ENCODE measurements around the gene COL20A1. TPM values are rescaled to one million over a fixed set of nuclear protein-coding genes. Genes with fewer than 3 reads are reported as not detected.
A peak's percentile ranks its signal among the peaks of the same experiment; 100 is the strongest.

Gene COL20A1
- total RNA-seq, 1 donor from 2014 or later, result 3.0 TPM

GRCh38 chr20:63321148-63321831 lies 28.3 kb downstream of the COL20A1 start:
- peak; percentile 54 for DNase-seq

GRCh38 chr20:63322146-63322932 lies 29.4 kb downstream of the COL20A1 start:
- DNase-seq, result peak; percentile 30

- no peak for DNase-seq
Measured at GRCh38 chr20:63322933-63323273, 29.9 kb downstream of the COL20A1 start.

- no peak for DNase-seq
Measured at GRCh38 chr20:63323357-63323981, 30.5 kb downstream of the COL20A1 start.

- no peak for DNase-seq
Measured at GRCh38 chr20:63325021-63325471, 32.1 kb downstream of the COL20A1 start.

GRCh38 chr20:63325554-63326313 lies 32.7 kb downstream of the COL20A1 start:
- DNase-seq, result no peak

GRCh38 chr20:63326314-63327230 lies 33.6 kb downstream of the COL20A1 start:
- no peak for DNase-seq

- no peak for DNase-seq
Measured at GRCh38 chr20:63327231-63327745, 34.3 kb downstream of the COL20A1 start.

- no peak for DNase-seq
Measured at GRCh38 chr20:63328026-63328700, 35.2 kb downstream of the COL20A1 start.

- no peak for DNase-seq
Measured at GRCh38 chr20:63328718-63329275, 35.8 kb downstream of the COL20A1 start.

- no peak for DNase-seq
Measured at GRCh38 chr20:63329331-63330083, 36.5 kb downstream of the COL20A1 start.

GRCh38 chr20:63330084-63330760 lies 37.2 kb downstream of the COL20A1 start:
- DNase-seq, result no peak

GRCh38 chr20:63330940-63331339 lies 38.0 kb downstream of the COL20A1 start:
- DNase-seq, result no peak

- no peak for DNase-seq
Measured at GRCh38 chr20:63331741-63332400, 38.9 kb downstream of the COL20A1 start.

GRCh38 chr20:63332488-63333240 lies 39.7 kb downstream of the COL20A1 start:
- DNase-seq, result no peak

- DNase-seq, result no peak
Measured at GRCh38 chr20:63333241-63333836, 40.4 kb downstream of the COL20A1 start.

GRCh38 chr20:63334356-63334755 lies 41.4 kb downstream of the COL20A1 start:
- DNase-seq, result no peak

Data from occipital lobe (tissue), 2 donors.